Measurements from ENCODE around the gene GPC6.

- TF ChIP-seq CTCF (IDR thresholded peaks at IDR 0.05; ENCODE audit: low read depth, low read length) = no peak
- TF ChIP-seq POLR2A (IDR thresholded peaks at IDR 0.05; ENCODE audit: extremely low read depth, insufficient read length) = no peak
These were observed 652.1 kb downstream of the GPC6 start for GRCh38 chr13:93878675-93879074.

Measured in NB4 (cell line).